K562 (cell line): ENCODE data around the gene YPEL5. TPM values are rescaled to one million over a fixed set of nuclear protein-coding genes. Genes with fewer than 3 reads are reported as not detected.
A peak's percentile ranks its signal among the peaks of the same experiment; 100 is the strongest.

Experiments
- BRD4 ChIP-seq: fragments of 200-600 bp; sonication (generic); IDR thresholded peaks from 2 replicates; pipeline ENCODE4 v1.6.1; 2017; ENCODE audit warnings: inconsistent platforms
- ELF2 ChIP-seq: fragments of 250-450 bp; sonication (Bioruptor Pico); IDR thresholded peaks from 2 replicates; pipeline ENCODE4 v1.5.0; 2021; ENCODE audit warnings: mild to moderate bottlenecking
- FOXM1 ChIP-seq, 2 experiments: fragments of 450-650 bp in 1 of 2; sonication (generic) in 1 of 2; formaldehyde crosslinking in 1 of 2; IDR thresholded peaks; 2 replicates each; pipeline versions ENCODE4 v1.6.1 to v1.9.0; 2017 to 2022; ENCODE audit warnings: low read depth in 2 of 2, mild to moderate bottlenecking in 2 of 2, missing genetic modification reagents in 1 of 2, moderate library complexity in 1 of 2
- HMBOX1 ChIP-seq: sonication (generic); IDR thresholded peaks from 2 replicates; pipeline ENCODE4 v1.6.1; 2016
- HMGN3 ChIP-seq: IDR thresholded peaks from 2 replicates; pipeline ENCODE4 v1.6.1; 2011; ENCODE audit warnings: borderline replicate concordance, low read depth, mild to moderate bottlenecking, mixed read lengths, low read length; ENCODE audit not compliant: insufficient read length; ENCODE audit errors: extremely low read depth
- KHSRP ChIP-seq: fragments of 450-650 bp; IDR thresholded peaks from 2 replicates; pipeline ENCODE4 v1.6.1; 2017
- KLF10 ChIP-seq: fragments of 250-450 bp; sonication (Bioruptor Pico); IDR thresholded peaks from 2 replicates; pipeline ENCODE4 v1.6.1; 2021; ENCODE audit warnings: matching md5 sums
- PKNOX1 ChIP-seq: fragments of 450-650 bp; IDR thresholded peaks from 2 replicates; pipeline ENCODE4 v1.6.1; 2016
- POU5F1 ChIP-seq: fragments of 150-350 bp; IDR thresholded peaks from 2 replicates; pipeline ENCODE4 v1.6.1; 2014; ENCODE audit warnings: borderline replicate concordance, low read length, low read depth, mild to moderate bottlenecking; ENCODE audit not compliant: partially characterized antibody
- PTRF ChIP-seq: fragments of 450-650 bp; IDR thresholded peaks from 2 replicates; pipeline ENCODE4 v1.6.1; 2016; ENCODE audit warnings: mild to moderate bottlenecking, missing genetic modification characterization, missing compliant biosample characterization
- RBM15 ChIP-seq: fragments of 200-400 bp; formaldehyde crosslinking; IDR thresholded peaks from 2 replicates; pipeline ENCODE4 v1.6.1; 2018; ENCODE audit warnings: mild to moderate bottlenecking, low read length, moderate library complexity; ENCODE audit not compliant: insufficient read depth
- STAT5A ChIP-seq: IDR thresholded peaks from 2 replicates; pipeline ENCODE4 v1.6.1; 2012; ENCODE audit warnings: low read length, inconsistent platforms, borderline replicate concordance
- TRIM24 ChIP-seq, 2 experiments: fragments of 450-650 bp; IDR thresholded peaks; 2 replicates each; pipeline ENCODE4 v1.6.1; 2016
- WHSC1 ChIP-seq: IDR thresholded peaks from one replicate; pipeline ENCODE4 v1.6.1; 2012; ENCODE audit warnings: low read length, control low read depth, inconsistent platforms
- ZNF41 ChIP-seq: fragments of 250-450 bp; sonication (Bioruptor Pico); conservative IDR thresholded peaks from 2 replicates; pipeline ENCODE4 v1.4.0; 2020; ENCODE audit warnings: mild to moderate bottlenecking
- ZNF699 ChIP-seq: fragments of 250-450 bp; sonication (Bioruptor Pico); IDR thresholded peaks from 2 replicates; pipeline ENCODE4 v1.8.0; 2021; ENCODE audit warnings: mild to moderate bottlenecking, moderate library complexity; ENCODE audit not compliant: insufficient replicate concordance
- polyA plus RNA-seq, 8 experiments: library from polyadenylated mRNA; depleted of rRNA in 4 of 8; stranded (reverse) in 5 of 8; unstranded in 3 of 8; fragments of >200 nt; fragmentation: Nextera tagmentation in 2 of 8; fragmentation: Illumina TruSeq in 1 of 8; extraction: Ambion mirVana in 2 of 8; extraction: Trizol in 1 of 8; gene quantifications; 2 replicates each; pipeline versions ENCODE4 v1.2.1 to v1.2.3, GENCODE V29; 2011 to 2014; ENCODE audit warnings: inconsistent platforms in 1 of 8, missing spikeins in 1 of 8
- total RNA-seq, 7 experiments: library from RNA; depleted of rRNA in 6 of 7; stranded (reverse); fragments of >200 nt in 6 of 7; fragmentation: Illumina TruSeq in 2 of 7; extraction: Trizol in 2 of 7; gene quantifications; 2 replicates each; pipeline versions ENCODE4 v1.2.1 to v1.2.3, GENCODE V29; 2011 to 2021; ENCODE audit warnings: low replicate concordance in 1 of 7
- TF ChIP-seq, protein P1 (sequence below): fragments of 450-650 bp; conservative IDR thresholded peaks from 2 replicates; pipeline ENCODE4 v1.6.1; 2016; ENCODE audit warnings: missing genetic modification characterization, low read depth, mild to moderate bottlenecking, control low read depth, missing compliant biosample characterization
- TF ChIP-seq, protein P2 (sequence below): fragments of 250-450 bp; sonication (Bioruptor Pico); IDR thresholded peaks from 2 replicates; pipeline ENCODE4 v1.5.0; 2021; ENCODE audit warnings: mild to moderate bottlenecking, moderate library complexity
- TF ChIP-seq, protein P3 (sequence below): fragments of 250-450 bp; sonication (Bioruptor Pico); IDR thresholded peaks from 2 replicates; pipeline ENCODE4 v1.4.0; 2020; ENCODE audit warnings: mild to moderate bottlenecking, moderate library complexity, borderline replicate concordance

YPEL5 gene
- total and polyA plus RNA-seq, 9 of the 15 experiments (the other 6 are each of a cell fraction or from before 2014, with no cell fraction given), result 5.4 to 34.4 (median 12.3) TPM

DNA sequence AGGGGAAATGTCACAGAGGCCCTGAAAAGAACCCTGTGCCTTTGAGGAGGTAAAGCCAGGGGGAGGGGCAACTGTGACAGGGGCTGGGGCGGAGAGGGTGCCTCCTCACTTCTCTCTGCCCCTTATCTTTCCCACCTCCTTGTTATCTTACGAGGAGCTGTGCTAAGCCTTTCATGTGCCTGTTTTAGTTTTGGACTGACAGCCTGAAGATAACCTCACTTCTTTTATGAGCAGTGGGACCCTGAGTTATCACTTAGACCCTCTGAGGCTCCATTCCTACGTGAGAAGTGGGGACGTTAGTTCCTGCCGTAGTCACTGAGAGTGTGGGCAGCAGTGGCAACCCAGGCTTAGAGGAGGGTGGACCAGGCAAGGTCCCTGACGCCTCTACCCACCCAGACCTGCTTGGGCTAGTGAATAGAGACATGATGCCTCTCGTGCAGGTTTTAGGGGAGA, 45.0 kb downstream of the YPEL5 start (continued):
- TF ChIP-seq, protein P1, sequence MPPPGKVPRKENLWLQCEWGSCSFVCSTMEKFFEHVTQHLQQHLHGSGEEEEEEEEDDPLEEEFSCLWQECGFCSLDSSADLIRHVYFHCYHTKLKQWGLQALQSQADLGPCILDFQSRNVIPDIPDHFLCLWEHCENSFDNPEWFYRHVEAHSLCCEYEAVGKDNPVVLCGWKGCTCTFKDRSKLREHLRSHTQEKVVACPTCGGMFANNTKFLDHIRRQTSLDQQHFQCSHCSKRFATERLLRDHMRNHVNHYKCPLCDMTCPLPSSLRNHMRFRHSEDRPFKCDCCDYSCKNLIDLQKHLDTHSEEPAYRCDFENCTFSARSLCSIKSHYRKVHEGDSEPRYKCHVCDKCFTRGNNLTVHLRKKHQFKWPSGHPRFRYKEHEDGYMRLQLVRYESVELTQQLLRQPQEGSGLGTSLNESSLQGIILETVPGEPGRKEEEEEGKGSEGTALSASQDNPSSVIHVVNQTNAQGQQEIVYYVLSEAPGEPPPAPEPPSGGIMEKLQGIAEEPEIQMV (tag), result no peak
- TF ChIP-seq BRD4 (no peak), HMGN3 (peak; percentile 56), PTRF (tag) (no peak), ELF2 (CRISPR knock-in tag) (no peak), RBM15 (no peak), HMBOX1 (peak; percentile 63; the same call in 1 of the 2 replicates), WHSC1 (no peak), FOXM1 (IDR thresholded peaks at IDR 0.05; ENCODE audit: low read depth) (peak; percentile 91), FOXM1 (CRISPR knock-in tag; IDR thresholded peaks at IDR 0.05; ENCODE audit: low read depth) (no peak), ZNF699 (CRISPR knock-in tag) (no peak), POU5F1 (no peak), KLF10 (CRISPR knock-in tag) (no peak), KHSRP (peak; percentile 43; the same call in 1 of the 2 replicates), STAT5A (peak; percentile 94), PKNOX1 (peak; percentile 93), TRIM24 (IDR thresholded peaks at IDR 0.05) (peak; percentile 88 to 91), ZNF41 (no peak)
- TF ChIP-seq, protein P2, sequence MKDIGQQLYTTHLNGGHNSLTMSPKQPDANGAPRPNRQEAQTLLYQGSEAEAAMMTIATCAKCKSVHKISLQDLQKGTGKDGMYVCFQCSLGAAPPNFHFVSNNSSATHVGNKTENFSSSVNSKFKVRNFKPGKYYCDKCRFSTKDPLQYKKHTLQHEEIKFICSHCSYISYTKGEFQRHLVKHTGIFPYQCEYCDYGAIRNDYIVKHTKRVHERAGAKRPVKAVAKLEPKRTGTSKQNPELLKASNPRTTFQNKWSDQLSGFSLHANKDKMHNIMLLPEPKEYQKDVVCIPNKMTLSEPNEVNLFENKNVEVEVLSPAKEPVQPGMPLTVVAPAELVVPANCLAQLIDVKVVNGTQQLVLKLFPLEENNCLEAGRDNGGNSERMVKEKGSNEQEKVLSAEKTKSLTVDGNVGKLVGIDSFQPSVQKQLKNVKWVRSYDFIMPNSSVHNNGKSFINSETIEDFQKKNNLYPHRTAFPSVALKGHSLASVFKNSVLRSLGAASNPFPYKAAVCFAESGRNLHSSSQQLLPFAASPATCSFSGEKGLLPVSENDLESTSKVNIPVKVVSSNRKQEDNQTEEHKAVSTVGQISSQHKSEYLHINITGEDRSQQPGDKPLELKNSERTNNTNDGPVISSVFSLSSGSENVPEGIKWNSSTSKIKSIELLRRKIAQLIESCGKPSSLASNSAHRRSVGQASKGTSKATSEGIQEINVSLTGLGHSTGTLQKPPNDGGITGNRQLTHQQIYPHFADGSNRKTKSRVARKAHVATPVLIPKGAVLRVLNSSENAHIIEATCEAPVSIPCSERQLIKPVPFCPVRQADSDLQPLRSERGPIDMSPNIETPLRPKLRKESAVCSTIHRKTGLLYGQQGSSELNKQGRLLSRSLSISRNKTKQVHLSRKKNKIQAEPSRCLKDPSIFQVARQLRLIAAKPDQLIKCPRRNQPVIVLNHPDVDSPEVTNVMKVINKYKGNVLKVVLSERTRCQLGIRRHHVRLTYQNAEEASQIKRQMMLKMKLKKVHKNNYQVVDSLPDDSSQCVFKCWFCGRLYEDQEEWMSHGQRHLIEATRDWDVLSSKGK (CRISPR knock-in tag), result no peak
- TF ChIP-seq, protein P3, sequence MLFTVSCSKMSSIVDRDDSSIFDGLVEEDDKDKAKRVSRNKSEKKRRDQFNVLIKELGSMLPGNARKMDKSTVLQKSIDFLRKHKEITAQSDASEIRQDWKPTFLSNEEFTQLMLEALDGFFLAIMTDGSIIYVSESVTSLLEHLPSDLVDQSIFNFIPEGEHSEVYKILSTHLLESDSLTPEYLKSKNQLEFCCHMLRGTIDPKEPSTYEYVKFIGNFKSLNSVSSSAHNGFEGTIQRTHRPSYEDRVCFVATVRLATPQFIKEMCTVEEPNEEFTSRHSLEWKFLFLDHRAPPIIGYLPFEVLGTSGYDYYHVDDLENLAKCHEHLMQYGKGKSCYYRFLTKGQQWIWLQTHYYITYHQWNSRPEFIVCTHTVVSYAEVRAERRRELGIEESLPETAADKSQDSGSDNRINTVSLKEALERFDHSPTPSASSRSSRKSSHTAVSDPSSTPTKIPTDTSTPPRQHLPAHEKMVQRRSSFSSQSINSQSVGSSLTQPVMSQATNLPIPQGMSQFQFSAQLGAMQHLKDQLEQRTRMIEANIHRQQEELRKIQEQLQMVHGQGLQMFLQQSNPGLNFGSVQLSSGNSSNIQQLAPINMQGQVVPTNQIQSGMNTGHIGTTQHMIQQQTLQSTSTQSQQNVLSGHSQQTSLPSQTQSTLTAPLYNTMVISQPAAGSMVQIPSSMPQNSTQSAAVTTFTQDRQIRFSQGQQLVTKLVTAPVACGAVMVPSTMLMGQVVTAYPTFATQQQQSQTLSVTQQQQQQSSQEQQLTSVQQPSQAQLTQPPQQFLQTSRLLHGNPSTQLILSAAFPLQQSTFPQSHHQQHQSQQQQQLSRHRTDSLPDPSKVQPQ, result no peak
